ENCODE results near the gene ELP2.

DNA sequence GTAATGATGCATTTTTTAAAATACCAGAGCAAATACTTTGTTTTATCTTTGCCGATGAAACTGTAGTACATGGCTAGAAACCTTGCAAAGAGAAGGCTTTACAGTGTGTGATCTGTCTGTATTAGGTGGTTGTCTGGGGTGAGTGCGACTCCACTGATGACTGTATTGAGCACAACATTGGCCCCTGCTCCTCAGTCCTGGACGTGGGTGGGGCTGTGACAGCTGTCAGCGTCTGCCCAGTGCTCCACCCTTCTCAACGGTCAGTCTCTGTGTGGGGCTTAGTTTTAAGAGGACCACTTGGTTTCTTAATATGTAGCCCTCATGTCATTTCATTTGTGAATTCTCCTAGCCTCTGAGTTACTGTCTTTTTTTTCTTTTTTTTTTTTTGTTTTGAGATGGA is 40.2 kb downstream of the ELP2 start:
- TF ChIP-seq, protein P1, sequence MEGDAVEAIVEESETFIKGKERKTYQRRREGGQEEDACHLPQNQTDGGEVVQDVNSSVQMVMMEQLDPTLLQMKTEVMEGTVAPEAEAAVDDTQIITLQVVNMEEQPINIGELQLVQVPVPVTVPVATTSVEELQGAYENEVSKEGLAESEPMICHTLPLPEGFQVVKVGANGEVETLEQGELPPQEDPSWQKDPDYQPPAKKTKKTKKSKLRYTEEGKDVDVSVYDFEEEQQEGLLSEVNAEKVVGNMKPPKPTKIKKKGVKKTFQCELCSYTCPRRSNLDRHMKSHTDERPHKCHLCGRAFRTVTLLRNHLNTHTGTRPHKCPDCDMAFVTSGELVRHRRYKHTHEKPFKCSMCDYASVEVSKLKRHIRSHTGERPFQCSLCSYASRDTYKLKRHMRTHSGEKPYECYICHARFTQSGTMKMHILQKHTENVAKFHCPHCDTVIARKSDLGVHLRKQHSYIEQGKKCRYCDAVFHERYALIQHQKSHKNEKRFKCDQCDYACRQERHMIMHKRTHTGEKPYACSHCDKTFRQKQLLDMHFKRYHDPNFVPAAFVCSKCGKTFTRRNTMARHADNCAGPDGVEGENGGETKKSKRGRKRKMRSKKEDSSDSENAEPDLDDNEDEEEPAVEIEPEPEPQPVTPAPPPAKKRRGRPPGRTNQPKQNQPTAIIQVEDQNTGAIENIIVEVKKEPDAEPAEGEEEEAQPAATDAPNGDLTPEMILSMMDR (IDR thresholded peaks at IDR 0.05) = no peak
- TF ChIP-seq POLR2A (IDR thresholded peaks at IDR 0.05) = no peak

Measured in vagina (tissue), 2 donors.